HCT116 (cell line): Measurements from ENCODE around the gene SLC41A3. TPM values are rescaled to one million over a fixed set of nuclear protein-coding genes. Genes with fewer than 3 reads are reported as not detected.

ENCODE experiments used
- ATAC-seq: fragments of 200-7000 bp; cut with Tn5 transposase; 2 replicates; pipeline ENCODE4 v1.9.1; 2020; ENCODE audit warnings: mild to moderate bottlenecking, moderate library complexity
- BruUV-seq: library from RNA; stranded (reverse); fragments of 400-500 nt; replicated peaks from 2 replicates; lab custom pipeline; 2021; lab: Mats Ljungman, UMichigan
- CTCF ChIA-PET: fragments of 300-600 bp; sonication (Branson Sonifier 250); formaldehyde crosslinking; loops from one replicate; lab custom pipeline; 2021; ENCODE audit warnings: antibody characterized with exemption; lab: Charles Lee
- POLR2A ChIA-PET: fragments of 300-600, 350-600 bp; sonication (Branson Sonifier 250); formaldehyde crosslinking; loops from one replicate; lab custom pipeline; 2021; ENCODE audit warnings: antibody characterized with exemption; lab: Charles Lee
- RAD21 ChIA-PET, 2 experiments: fragments of 300-600 bp; sonication (Branson Sonifier 250); formaldehyde crosslinking; loops; one replicate each; lab custom pipeline; 2023; ENCODE audit warnings: low total read pairs in 2 of 2; ENCODE audit not compliant: uncharacterized antibody in 2 of 2, unreplicated experiment in 2 of 2, low non-redundant PET in 1 of 2; lab: Charles Lee
- DNase-seq: peaks from one replicate; pipeline ENCODE4 v3.0.0-alpha.2; 2010; ENCODE audit warnings: low read depth, low spot score
- H2AFZ ChIP-seq: fragments of 200-600 bp; shearing (Covaris generic), sonication (generic); 2 replicates; pipeline ENCODE4 v1.6.1; 2017; ENCODE audit warnings: low read depth, mixed run types, mixed read lengths, antibody characterized with exemption, low read length; ENCODE audit not compliant: poor library complexity, severe bottlenecking
- H3K27ac ChIP-seq: 2 replicates; pipeline ENCODE4 v1.5.1; 2012; ENCODE audit warnings: low read depth, low read length
- H3K27me3 ChIP-seq: fragments of 200-600 bp; sonication (generic); 2 replicates; pipeline ENCODE4 v1.6.1; 2016; ENCODE audit warnings: mixed run types, low read length, mixed read lengths; ENCODE audit not compliant: insufficient read depth
- H3K36me3 ChIP-seq, 2 experiments: fragments of 200-500 bp in 1 of 2; fragments of 200-600 bp in 1 of 2; sonication (Bioruptor generic) in 1 of 2; sonication (generic) in 1 of 2; 2 replicates each; pipeline versions ENCODE4 v1.5.1 to v1.6.1; 2014 to 2016; ENCODE audit warnings: low read length in 2 of 2, inconsistent platforms in 1 of 2, mixed read lengths in 1 of 2, mixed run types in 1 of 2; ENCODE audit not compliant: insufficient read depth in 2 of 2, control insufficient read depth in 1 of 2
- H3K4me1 ChIP-seq, 2 experiments: fragments of 200-600 bp in 1 of 2; sonication (generic) in 1 of 2; 2 replicates each; pipeline versions ENCODE4 v1.5.1 to v1.6.1; 2012 to 2017; ENCODE audit warnings: low read length in 2 of 2, inconsistent platforms in 1 of 2, mild to moderate bottlenecking in 1 of 2, mixed read lengths in 1 of 2, mixed run types in 1 of 2, moderate library complexity in 1 of 2; ENCODE audit not compliant: insufficient read depth in 2 of 2, control insufficient read depth in 1 of 2
- H3K4me2 ChIP-seq: fragments of 200-600 bp; sonication (generic); 2 replicates; pipeline ENCODE4 v1.6.1; 2017; ENCODE audit warnings: mixed run types, low read length, mixed read lengths
- H3K4me3 ChIP-seq, 2 experiments: fragments of 200-600 bp in 1 of 2; sonication (generic) in 1 of 2; replicated peaks in 1 of 2; 2 replicates each; pipeline ENCODE4 v1.5.1; 2011 to 2016; ENCODE audit warnings: low read length in 2 of 2, control low read depth in 1 of 2, low read depth in 1 of 2, mild to moderate bottlenecking in 1 of 2, mixed read lengths in 1 of 2, mixed run types in 1 of 2
- H3K79me2 ChIP-seq: fragments of 200-600 bp; sonication (generic); 2 replicates; pipeline ENCODE4 v1.6.1; 2017; ENCODE audit warnings: mild to moderate bottlenecking, mixed run types, low read length, moderate library complexity, mixed read lengths; ENCODE audit not compliant: insufficient read depth
- H3K9ac ChIP-seq: fragments of 200-600 bp; sonication (generic); 2 replicates; pipeline ENCODE4 v1.6.1; 2016; ENCODE audit warnings: low read length, mixed read lengths
- H3K9me2 ChIP-seq: fragments of 200-600 bp; sonication (generic), shearing (Covaris generic); 2 replicates; pipeline ENCODE4 v1.6.1; 2017; ENCODE audit warnings: mixed run types, mild to moderate bottlenecking, moderate library complexity; ENCODE audit not compliant: insufficient read depth
- H3K9me3 ChIP-seq, 2 experiments: fragments of 200-500 bp in 1 of 2; fragments of 200-600 bp in 1 of 2; sonication (Bioruptor generic) in 1 of 2; sonication (generic) in 1 of 2; 2 replicates each; pipeline ENCODE4 v1.6.1; 2014 to 2017; ENCODE audit warnings: low read length in 2 of 2, mixed read lengths in 2 of 2, inconsistent platforms in 1 of 2, low read depth in 1 of 2, mild to moderate bottlenecking in 1 of 2, mixed run types in 1 of 2, moderate library complexity in 1 of 2; ENCODE audit not compliant: control insufficient read depth in 1 of 2, insufficient read depth in 1 of 2
- H4K20me1 ChIP-seq: fragments of 200-600 bp; sonication (generic), shearing (Covaris generic); 2 replicates; pipeline ENCODE4 v1.6.1; 2017; ENCODE audit warnings: mixed run types, mild to moderate bottlenecking, moderate library complexity; ENCODE audit not compliant: insufficient read depth
- ATF3 ChIP-seq: IDR thresholded peaks from 2 replicates; pipeline ENCODE4 v1.6.1; 2012
- CBX3 ChIP-seq: IDR thresholded peaks from 2 replicates; pipeline ENCODE4 v1.6.1; 2012; ENCODE audit warnings: low read depth
- CEBPB ChIP-seq: IDR thresholded peaks from 2 replicates; pipeline ENCODE4 v1.6.1; 2012; ENCODE audit warnings: low read depth
- EGR1 ChIP-seq: IDR thresholded peaks from 2 replicates; pipeline ENCODE4 v1.6.1; 2012; ENCODE audit warnings: low read depth
- EZH2 ChIP-seq: fragments of 200-600 bp; sonication (generic); IDR thresholded peaks from 2 replicates; pipeline ENCODE4 v1.6.1; 2017; ENCODE audit warnings: antibody characterized with exemption, mixed run types
- EZH2phosphoT487 ChIP-seq: fragments of 200-600 bp; IDR thresholded peaks from 2 replicates; pipeline ENCODE4 v1.6.1; 2018; ENCODE audit warnings: antibody characterized with exemption, borderline replicate concordance
- FOSL1 ChIP-seq: IDR thresholded peaks from 2 replicates; pipeline ENCODE4 v1.6.1; 2012; ENCODE audit warnings: low read depth
- JUND ChIP-seq: IDR thresholded peaks from 2 replicates; pipeline ENCODE4 v1.6.1; 2012
- MAX ChIP-seq: IDR thresholded peaks from 2 replicates; pipeline ENCODE4 v1.6.1; 2012
- POLR2A ChIP-seq: IDR thresholded peaks from 2 replicates; pipeline ENCODE4 v1.7.0; 2011; ENCODE audit warnings: borderline replicate concordance; ENCODE audit not compliant: insufficient read depth, insufficient read length; ENCODE audit errors: extremely low read depth
- POLR2AphosphoS5 ChIP-seq: IDR thresholded peaks from 2 replicates; pipeline ENCODE4 v1.6.1; 2011; ENCODE audit warnings: mild to moderate bottlenecking, low read depth, low read length, moderate library complexity
- RAD21 ChIP-seq: IDR thresholded peaks from 2 replicates; pipeline ENCODE4 v1.6.1; 2012; ENCODE audit warnings: low read depth, mild to moderate bottlenecking
- SIN3A ChIP-seq: IDR thresholded peaks from 2 replicates; pipeline ENCODE4 v1.6.1; 2012; ENCODE audit warnings: low read depth
- SP1 ChIP-seq: IDR thresholded peaks from 2 replicates; pipeline ENCODE4 v1.6.1; 2012; ENCODE audit warnings: low read depth
- SRF ChIP-seq: IDR thresholded peaks from 2 replicates; pipeline ENCODE4 v1.6.1; 2012; ENCODE audit warnings: low read depth
- YY1 ChIP-seq: IDR thresholded peaks from 2 replicates; pipeline ENCODE4 v1.6.1; 2011; ENCODE audit warnings: low read length, low read depth, moderate library complexity, mild to moderate bottlenecking; ENCODE audit not compliant: insufficient replicate concordance; ENCODE audit errors: extremely low read depth
- ZBTB33 ChIP-seq: IDR thresholded peaks from 2 replicates; pipeline ENCODE4 v1.6.1; 2011; ENCODE audit warnings: mild to moderate bottlenecking, low read length, moderate library complexity; ENCODE audit not compliant: insufficient replicate concordance; ENCODE audit errors: extremely low read depth
- ZFX ChIP-seq: fragments of 450-650 bp; IDR thresholded peaks from 2 replicates; pipeline ENCODE4 v1.6.1; 2017
- intact Hi-C: fragments of 100-400 bp; cut with micrococcal nuclease; formaldehyde crosslinking; loops from 2 replicates; pipeline ENCODE4 v1.10.0; 2022
- total RNA-seq: library from RNA; stranded (reverse); gene quantifications from one replicate; pipeline ENCODE4 v1.2.1, GENCODE V29; 2021; ENCODE audit not compliant: unreplicated experiment
- TF ChIP-seq, protein P1 (sequence below): IDR thresholded peaks from 2 replicates; pipeline ENCODE4 v1.6.1; 2012; ENCODE audit warnings: low read depth

The SLC41A3 gene
- total RNA-seq, 1 experiment from 2014 or later = 45.9 TPM

DNA sequence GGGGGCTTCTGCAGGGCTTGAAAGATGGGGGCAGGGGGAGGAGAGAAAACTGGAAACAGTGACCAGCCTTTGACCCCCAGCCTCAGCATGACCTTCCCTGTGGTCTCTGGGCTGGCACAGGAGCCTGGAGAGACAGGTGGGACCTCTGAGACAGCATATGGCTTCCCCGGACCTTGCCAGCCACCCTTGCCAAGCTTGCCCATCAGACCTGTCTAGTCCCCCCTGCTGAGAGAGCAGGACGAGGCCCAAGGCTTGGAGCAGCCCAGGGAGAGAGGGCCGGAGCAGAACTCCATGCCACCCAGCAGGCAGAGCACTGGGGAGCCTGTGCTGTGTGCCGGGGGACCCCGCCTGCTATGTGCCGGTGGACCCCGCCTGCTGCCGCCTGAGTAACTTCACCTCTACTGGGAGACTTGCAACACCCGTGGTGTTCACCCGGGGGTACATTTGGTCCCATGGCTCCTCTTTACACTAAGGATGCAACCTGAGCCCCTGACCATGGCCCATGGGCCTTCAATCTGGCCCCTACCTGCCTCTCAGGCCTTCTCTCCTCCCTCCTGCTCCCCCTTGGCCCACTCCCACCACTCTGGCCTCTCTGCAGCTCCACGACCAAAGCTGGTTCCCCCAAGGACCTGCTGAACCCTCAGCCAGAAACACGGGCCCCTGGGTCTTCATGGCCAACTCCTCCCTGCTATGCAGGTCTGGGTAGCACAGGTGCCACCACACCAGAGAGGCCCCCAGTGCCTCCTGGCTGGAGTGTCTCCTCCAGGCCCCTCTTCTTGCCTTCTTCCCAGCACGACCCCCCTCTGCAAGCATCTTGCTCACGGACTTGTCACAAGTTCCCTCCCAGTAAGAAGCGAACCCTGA, 21.1 kb upstream of the SLC41A3 start:
- TF ChIP-seq YY1 (no peak), ZFX (no peak), EZH2 (no peak), EZH2phosphoT487 (no peak), POLR2A (no peak), RAD21 (no peak), CBX3 (no peak), EGR1 (no peak), FOSL1 (no peak), CEBPB (no peak), SIN3A (no peak), SP1 (no peak), POLR2AphosphoS5 (no peak), JUND (no peak), SRF (no peak), MAX (no peak), ATF3 (no peak), ZBTB33 (no peak)
- TF ChIP-seq, protein P1, sequence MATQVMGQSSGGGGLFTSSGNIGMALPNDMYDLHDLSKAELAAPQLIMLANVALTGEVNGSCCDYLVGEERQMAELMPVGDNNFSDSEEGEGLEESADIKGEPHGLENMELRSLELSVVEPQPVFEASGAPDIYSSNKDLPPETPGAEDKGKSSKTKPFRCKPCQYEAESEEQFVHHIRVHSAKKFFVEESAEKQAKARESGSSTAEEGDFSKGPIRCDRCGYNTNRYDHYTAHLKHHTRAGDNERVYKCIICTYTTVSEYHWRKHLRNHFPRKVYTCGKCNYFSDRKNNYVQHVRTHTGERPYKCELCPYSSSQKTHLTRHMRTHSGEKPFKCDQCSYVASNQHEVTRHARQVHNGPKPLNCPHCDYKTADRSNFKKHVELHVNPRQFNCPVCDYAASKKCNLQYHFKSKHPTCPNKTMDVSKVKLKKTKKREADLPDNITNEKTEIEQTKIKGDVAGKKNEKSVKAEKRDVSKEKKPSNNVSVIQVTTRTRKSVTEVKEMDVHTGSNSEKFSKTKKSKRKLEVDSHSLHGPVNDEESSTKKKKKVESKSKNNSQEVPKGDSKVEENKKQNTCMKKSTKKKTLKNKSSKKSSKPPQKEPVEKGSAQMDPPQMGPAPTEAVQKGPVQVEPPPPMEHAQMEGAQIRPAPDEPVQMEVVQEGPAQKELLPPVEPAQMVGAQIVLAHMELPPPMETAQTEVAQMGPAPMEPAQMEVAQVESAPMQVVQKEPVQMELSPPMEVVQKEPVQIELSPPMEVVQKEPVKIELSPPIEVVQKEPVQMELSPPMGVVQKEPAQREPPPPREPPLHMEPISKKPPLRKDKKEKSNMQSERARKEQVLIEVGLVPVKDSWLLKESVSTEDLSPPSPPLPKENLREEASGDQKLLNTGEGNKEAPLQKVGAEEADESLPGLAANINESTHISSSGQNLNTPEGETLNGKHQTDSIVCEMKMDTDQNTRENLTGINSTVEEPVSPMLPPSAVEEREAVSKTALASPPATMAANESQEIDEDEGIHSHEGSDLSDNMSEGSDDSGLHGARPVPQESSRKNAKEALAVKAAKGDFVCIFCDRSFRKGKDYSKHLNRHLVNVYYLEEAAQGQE = no peak
- no peaks in the 10 kb centered on the region for H3K79me2 ChIP-seq
- ChIA-PET CTCF (no interaction called here), POLR2A (no interaction called here), RAD21 (no interaction called here)
- no peak overlapping the region for H3K4me3 ChIP-seq
- H3K9me3 ChIP-seq = no peaks in the 10 kb centered on the region
- no peaks in the 10 kb centered on the region for H3K27me3 ChIP-seq
- no peaks in the 10 kb centered on the region for H3K4me1 ChIP-seq
- H4K20me1 ChIP-seq = no peaks in the 10 kb centered on the region
- ATAC-seq (no peak), DNase-seq (no peak)
- no peak overlapping the region for H3K27ac ChIP-seq
- no peak overlapping the region for H3K4me2 ChIP-seq
- no peaks in the 10 kb centered on the region for H3K36me3 ChIP-seq
- no peak overlapping the region for H3K9ac ChIP-seq
- intact Hi-C loops = no loop called here
- H2AFZ ChIP-seq = no peak overlapping the region
- no TSS peak for BruUV-seq
- no peaks in the 10 kb centered on the region for H3K9me2 ChIP-seq
